SK-N-SH treated with all-trans-retinoic acid at 6 μM for 48 hours (cell line): ENCODE data around the gene EEF1AKMT4.

Experiments
- BACH2 ChIP-seq: fragments of 250-450 bp; sonication (Bioruptor Pico); IDR thresholded peaks from 2 replicates; pipeline ENCODE4 v1.9.0; 2021; ENCODE audit warnings: mild to moderate bottlenecking, borderline replicate concordance
- CREB5 ChIP-seq: fragments of 250-450 bp; sonication (Bioruptor Pico); IDR thresholded peaks from 2 replicates; pipeline ENCODE4 v1.5.1; 2020; ENCODE audit warnings: low read depth, mild to moderate bottlenecking, moderate library complexity
- CSDC2 ChIP-seq: fragments of 250-450 bp; sonication (Bioruptor Pico); IDR thresholded peaks from 2 replicates; pipeline ENCODE4 v1.5.0; 2020; ENCODE audit warnings: mild to moderate bottlenecking, moderate library complexity
- ISL1 ChIP-seq: fragments of 250-450 bp; sonication (Bioruptor Pico); IDR thresholded peaks from 2 replicates; pipeline ENCODE4 v2.1.2; 2022; ENCODE audit warnings: mild to moderate bottlenecking, moderate library complexity
- TCF4 ChIP-seq: fragments of 250-450 bp; sonication (Bioruptor Pico); IDR thresholded peaks from 2 replicates; pipeline ENCODE4 v1.8.0; 2021; ENCODE audit warnings: mild to moderate bottlenecking, moderate library complexity, borderline replicate concordance
- ZC3H10 ChIP-seq: fragments of 250-450 bp; sonication (Bioruptor Pico); IDR thresholded peaks from 2 replicates; pipeline ENCODE4 v1.5.1; 2021; ENCODE audit warnings: mild to moderate bottlenecking, moderate library complexity
- ZFP30 ChIP-seq: fragments of 450-650 bp; formaldehyde crosslinking; IDR thresholded peaks from 2 replicates; pipeline ENCODE4 v1.5.0; 2022; ENCODE audit warnings: mild to moderate bottlenecking, moderate library complexity
- TF ChIP-seq, protein P1 (sequence below): fragments of 250-450 bp; sonication (Bioruptor Pico); IDR thresholded peaks from 2 replicates; pipeline ENCODE4 v1.5.0; 2020; ENCODE audit warnings: mild to moderate bottlenecking, moderate library complexity
- TF ChIP-seq, protein P2 (sequence below): fragments of 250-450 bp; sonication (Bioruptor Pico); IDR thresholded peaks from 2 replicates; pipeline ENCODE4 v1.8.0; 2020; ENCODE audit warnings: mild to moderate bottlenecking, moderate library complexity, borderline replicate concordance
- TF ChIP-seq, protein P3 (sequence below): fragments of 250-450 bp; sonication (Bioruptor Pico); IDR thresholded peaks from 2 replicates; pipeline ENCODE4 v1.8.0; 2021; ENCODE audit warnings: low read depth, mild to moderate bottlenecking, moderate library complexity, borderline replicate concordance

- TF ChIP-seq, protein P1, sequence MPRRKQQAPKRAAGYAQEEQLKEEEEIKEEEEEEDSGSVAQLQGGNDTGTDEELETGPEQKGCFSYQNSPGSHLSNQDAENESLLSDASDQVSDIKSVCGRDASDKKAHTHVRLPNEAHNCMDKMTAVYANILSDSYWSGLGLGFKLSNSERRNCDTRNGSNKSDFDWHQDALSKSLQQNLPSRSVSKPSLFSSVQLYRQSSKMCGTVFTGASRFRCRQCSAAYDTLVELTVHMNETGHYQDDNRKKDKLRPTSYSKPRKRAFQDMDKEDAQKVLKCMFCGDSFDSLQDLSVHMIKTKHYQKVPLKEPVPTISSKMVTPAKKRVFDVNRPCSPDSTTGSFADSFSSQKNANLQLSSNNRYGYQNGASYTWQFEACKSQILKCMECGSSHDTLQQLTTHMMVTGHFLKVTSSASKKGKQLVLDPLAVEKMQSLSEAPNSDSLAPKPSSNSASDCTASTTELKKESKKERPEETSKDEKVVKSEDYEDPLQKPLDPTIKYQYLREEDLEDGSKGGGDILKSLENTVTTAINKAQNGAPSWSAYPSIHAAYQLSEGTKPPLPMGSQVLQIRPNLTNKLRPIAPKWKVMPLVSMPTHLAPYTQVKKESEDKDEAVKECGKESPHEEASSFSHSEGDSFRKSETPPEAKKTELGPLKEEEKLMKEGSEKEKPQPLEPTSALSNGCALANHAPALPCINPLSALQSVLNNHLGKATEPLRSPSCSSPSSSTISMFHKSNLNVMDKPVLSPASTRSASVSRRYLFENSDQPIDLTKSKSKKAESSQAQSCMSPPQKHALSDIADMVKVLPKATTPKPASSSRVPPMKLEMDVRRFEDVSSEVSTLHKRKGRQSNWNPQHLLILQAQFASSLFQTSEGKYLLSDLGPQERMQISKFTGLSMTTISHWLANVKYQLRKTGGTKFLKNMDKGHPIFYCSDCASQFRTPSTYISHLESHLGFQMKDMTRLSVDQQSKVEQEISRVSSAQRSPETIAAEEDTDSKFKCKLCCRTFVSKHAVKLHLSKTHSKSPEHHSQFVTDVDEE (CRISPR knock-in tag), result no peak
- TF ChIP-seq CSDC2 (CRISPR knock-in tag), result no peak
- no peak for TF ChIP-seq BACH2
- no peak for TF ChIP-seq ZC3H10
- TF ChIP-seq, protein P2, sequence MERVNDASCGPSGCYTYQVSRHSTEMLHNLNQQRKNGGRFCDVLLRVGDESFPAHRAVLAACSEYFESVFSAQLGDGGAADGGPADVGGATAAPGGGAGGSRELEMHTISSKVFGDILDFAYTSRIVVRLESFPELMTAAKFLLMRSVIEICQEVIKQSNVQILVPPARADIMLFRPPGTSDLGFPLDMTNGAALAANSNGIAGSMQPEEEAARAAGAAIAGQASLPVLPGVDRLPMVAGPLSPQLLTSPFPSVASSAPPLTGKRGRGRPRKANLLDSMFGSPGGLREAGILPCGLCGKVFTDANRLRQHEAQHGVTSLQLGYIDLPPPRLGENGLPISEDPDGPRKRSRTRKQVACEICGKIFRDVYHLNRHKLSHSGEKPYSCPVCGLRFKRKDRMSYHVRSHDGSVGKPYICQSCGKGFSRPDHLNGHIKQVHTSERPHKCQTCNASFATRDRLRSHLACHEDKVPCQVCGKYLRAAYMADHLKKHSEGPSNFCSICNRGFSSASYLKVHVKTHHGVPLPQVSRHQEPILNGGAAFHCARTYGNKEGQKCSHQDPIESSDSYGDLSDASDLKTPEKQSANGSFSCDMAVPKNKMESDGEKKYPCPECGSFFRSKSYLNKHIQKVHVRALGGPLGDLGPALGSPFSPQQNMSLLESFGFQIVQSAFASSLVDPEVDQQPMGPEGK, result no peak
- TF ChIP-seq TCF4 (CRISPR knock-in tag), result no peak
- TF ChIP-seq, protein P3, sequence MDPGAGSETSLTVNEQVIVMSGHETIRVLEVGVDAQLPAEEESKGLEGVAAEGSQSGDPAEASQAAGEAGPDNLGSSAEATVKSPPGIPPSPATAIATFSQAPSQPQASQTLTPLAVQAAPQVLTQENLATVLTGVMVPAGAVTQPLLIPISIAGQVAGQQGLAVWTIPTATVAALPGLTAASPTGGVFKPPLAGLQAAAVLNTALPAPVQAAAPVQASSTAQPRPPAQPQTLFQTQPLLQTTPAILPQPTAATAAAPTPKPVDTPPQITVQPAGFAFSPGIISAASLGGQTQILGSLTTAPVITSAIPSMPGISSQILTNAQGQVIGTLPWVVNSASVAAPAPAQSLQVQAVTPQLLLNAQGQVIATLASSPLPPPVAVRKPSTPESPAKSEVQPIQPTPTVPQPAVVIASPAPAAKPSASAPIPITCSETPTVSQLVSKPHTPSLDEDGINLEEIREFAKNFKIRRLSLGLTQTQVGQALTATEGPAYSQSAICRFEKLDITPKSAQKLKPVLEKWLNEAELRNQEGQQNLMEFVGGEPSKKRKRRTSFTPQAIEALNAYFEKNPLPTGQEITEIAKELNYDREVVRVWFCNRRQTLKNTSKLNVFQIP (CRISPR knock-in tag), result no peak
- no peak for TF ChIP-seq ISL1 (CRISPR knock-in tag)
- no peak for TF ChIP-seq CREB5 (CRISPR knock-in tag)
- no peak for TF ChIP-seq ZFP30 (CRISPR knock-in tag)
Observed at GRCh38 chr3:184261854-184262763, 12.6 kb downstream of the EEF1AKMT4 start.
